GM12874 (cell line): Measurements from ENCODE around the gene PTPRU.

Experiments
- TF ChIP-seq, protein P1 (sequence below): IDR thresholded peaks from 2 replicates; pipeline ENCODE4 v1.5.1; 2011; ENCODE audit warnings: low read depth, mild to moderate bottlenecking, control low read depth, low read length, moderate library complexity; ENCODE audit not compliant: insufficient read depth

The PTPRU gene

DNA sequence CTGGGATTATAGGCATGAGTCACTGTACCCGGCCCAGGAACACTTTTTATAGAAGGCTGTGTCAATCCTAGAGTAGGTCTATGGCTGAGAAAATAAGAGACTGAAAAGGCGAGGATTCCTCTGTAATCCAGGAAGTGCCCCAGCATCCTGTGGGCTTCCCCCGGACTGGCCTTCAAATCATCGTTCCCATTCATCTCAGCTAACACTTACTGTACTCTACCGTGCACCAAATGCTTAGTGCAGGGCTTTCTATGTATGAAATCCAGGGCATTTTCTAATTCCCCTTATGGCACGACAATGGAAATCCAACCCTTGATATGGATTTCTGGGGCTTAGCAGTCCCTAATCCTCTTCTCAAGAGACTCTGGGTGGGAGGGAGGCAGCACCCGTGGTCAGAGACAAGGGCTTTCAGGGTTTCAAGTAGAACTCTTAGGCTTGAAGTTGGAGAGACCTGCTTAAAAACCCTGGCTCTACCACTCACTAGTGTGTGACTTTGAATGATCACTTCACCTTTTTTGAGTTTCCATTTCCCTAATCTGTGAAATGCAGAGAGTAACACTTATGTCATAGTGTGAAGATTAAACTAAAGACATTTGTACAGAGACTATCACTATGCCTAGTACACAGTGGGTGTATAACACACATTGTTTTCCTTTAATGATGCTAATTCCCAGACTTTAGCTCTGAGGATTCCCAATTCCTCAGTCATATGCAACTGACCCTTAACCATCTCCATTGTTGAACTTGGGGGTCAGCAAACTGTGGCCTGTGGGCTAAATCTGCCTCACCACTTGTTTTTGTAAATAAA, 25.8 kb upstream of the PTPRU start:
- TF ChIP-seq, protein P1, sequence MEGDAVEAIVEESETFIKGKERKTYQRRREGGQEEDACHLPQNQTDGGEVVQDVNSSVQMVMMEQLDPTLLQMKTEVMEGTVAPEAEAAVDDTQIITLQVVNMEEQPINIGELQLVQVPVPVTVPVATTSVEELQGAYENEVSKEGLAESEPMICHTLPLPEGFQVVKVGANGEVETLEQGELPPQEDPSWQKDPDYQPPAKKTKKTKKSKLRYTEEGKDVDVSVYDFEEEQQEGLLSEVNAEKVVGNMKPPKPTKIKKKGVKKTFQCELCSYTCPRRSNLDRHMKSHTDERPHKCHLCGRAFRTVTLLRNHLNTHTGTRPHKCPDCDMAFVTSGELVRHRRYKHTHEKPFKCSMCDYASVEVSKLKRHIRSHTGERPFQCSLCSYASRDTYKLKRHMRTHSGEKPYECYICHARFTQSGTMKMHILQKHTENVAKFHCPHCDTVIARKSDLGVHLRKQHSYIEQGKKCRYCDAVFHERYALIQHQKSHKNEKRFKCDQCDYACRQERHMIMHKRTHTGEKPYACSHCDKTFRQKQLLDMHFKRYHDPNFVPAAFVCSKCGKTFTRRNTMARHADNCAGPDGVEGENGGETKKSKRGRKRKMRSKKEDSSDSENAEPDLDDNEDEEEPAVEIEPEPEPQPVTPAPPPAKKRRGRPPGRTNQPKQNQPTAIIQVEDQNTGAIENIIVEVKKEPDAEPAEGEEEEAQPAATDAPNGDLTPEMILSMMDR = no peak

DNA sequence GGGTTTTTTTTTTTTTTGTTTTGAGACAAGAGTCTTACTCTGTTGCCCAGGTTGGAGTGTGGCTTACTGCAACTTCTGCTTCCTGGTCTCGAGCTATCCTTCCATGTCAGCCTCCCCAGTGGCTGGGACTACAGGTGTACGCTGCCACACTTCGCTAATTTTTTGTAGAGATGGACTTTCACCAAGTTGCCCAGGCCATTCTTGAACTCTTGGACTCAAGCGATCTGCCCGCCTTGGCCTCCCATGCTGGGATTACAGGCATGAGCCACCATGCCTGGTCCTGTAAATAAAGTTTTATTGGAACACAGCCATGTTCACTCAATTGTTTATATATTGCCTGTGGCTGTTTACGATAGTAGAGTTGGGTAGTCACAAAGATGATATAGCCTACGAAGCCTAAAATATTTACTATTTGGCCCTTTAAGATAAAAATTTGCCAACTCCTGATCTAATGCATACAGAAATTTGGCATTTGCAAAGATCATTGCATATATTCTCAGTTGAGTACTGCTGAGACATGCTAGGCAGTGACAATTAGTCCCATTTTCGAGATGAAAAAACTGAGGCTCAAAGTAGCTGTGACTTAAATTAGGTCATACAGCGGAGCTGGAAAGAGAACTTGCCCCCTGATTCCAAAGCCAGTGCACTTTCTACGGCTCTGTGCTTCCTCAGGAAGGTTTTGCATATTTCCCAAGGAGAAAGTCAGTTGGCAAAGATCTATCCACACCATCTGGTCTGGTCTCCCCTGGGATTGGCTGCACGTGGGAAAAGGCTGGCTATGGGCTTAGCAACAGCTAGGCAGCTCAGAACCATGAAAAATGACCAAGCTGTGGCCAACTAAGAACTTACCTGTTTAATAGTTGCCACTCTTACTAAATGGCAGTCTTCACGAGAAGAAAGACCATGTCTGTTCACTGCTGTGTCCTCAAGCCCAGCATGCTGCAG, 25.0 kb upstream of the PTPRU start:
- TF ChIP-seq, protein P1 = no peak

DNA sequence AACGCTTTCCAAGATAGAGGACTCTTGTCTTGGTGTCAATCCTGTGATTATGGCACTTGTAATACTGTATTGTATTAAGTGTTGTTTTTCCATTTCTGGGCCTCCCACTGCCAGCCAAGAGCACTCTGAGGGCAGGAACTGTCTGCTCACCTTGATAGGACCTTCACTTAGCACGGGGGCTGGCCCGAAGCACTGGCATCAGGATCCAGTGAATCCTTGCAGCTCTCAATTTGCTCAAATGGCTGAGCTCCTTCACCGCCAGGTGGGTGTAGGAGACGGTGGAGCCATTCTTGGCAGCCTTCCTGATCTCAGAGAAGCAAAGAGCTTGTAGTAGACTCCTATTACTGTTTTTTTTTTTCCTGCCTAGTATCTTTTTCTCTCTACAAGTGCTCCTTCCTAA, 23.3 kb upstream of the PTPRU start:
- TF ChIP-seq, protein P1 = no peak

DNA sequence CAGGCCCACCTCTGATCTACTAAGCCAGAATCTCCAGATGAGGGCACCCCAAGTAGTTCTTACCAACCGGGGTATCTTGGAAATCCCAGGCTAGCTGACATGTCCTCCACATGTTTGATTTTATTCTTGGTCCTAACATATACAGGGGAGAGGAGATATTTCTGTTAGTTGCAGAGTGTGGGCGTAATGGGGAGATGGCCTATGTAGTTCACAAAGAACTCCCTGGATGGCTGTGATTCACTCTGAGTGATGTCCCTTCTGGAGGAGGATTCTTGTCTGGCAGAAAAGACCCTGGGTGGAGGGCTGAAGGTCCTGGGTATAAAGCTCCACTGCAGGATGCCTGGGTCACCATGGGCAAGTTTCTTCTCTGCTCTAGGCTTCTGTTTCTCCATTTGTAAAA, 18.7 kb upstream of the PTPRU start:
- TF ChIP-seq, protein P1 = no peak

DNA sequence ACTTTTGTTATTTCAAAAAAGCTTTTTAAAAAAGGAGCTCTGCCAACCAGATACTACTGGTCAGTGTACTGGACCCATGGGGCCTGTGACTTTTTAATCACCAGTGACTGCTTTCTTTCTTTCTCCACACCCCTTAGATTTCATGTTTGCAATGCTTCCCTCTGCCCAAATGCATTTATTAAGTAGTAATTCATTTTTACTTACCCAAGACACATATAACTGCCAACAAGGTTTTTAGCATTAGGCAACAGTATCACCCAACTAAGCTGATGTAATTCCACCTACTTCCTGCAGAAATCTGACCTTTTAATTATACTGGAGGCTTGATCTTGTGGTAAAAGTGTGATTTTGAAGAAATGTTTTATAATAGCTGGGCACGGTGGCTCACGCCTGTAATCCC, 18.1 kb upstream of the PTPRU start:
- TF ChIP-seq, protein P1 = no peak

DNA sequence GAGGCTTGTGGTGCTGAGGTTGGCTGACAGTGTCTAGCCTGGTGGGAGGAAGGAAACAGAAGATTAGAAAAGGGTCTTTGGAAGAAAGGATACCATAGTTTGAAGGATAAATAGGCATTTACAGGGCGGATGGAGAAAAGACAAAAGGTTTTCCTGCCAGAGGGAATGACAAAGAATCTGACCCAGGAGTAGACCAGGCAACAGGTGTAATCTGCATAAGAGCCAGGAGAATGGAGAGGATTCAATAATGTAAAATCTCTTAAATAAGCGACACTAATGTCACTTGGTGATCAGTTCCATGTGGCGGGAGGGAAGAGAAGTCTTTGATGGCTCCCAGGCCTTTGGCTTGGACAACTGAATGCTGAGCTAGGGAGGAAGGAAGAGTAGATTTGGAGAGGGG, 15.0 kb upstream of the PTPRU start:
- TF ChIP-seq, protein P1 = no peak

DNA sequence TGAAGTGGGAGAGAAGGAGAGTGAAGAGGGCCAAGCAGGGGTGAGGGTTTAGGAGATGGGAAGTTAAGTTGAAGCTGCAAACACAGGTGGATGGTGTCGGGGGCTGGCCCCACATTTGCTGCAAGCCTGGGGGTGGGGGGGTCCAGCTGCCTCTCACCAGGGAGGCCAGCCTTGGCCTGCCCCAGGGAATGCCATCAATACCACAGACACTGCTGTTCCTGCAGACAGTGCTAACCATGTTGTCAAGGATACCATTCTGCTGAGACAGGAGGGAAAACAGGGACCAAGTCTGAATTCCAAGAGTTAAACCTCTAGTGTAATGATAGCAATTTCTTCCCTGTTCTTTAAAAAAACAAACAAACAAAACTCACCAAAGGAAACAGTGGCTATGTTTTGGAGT, 13.6 kb upstream of the PTPRU start:
- TF ChIP-seq, protein P1 = no peak
